OCI-LY7 (cell line): ENCODE measurements around the gene CTBS.

Experiments
- EZH2phosphoT487 ChIP-seq: fragments of 200-600 bp; sonication (generic); IDR thresholded peaks from 2 replicates; pipeline ENCODE4 v1.6.1; 2018; ENCODE audit warnings: low read depth, borderline replicate concordance, mild to moderate bottlenecking, mixed run types, antibody characterized with exemption, low read length, moderate library complexity, mixed read lengths
- TF ChIP-seq, protein P1 (sequence below): fragments of 200-600 bp; sonication (generic); conservative IDR thresholded peaks from 2 replicates; pipeline ENCODE4 v1.5.1; 2014; ENCODE audit warnings: mild to moderate bottlenecking, antibody characterized with exemption, low read length, moderate library complexity, mixed read lengths

DNA sequence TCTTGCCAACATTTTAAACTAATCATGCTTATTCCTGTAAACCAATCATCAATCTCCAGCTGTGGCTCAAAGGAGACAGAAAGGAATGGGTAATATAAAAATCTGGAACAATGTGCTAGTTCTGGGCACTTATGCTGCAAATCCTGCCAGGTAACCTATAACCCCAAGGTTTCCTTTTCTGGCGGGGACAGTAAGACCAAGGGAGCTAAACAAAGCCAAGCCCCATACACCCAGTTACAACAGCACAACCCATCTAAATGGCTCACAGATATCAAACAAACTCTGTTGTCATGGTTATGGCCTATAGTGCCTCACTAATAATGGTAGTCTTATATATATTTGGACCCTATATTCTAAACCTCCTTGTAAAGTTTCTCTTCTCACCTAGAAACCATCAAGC, 36.9 kb upstream of the CTBS start:
- TF ChIP-seq, protein P1, sequence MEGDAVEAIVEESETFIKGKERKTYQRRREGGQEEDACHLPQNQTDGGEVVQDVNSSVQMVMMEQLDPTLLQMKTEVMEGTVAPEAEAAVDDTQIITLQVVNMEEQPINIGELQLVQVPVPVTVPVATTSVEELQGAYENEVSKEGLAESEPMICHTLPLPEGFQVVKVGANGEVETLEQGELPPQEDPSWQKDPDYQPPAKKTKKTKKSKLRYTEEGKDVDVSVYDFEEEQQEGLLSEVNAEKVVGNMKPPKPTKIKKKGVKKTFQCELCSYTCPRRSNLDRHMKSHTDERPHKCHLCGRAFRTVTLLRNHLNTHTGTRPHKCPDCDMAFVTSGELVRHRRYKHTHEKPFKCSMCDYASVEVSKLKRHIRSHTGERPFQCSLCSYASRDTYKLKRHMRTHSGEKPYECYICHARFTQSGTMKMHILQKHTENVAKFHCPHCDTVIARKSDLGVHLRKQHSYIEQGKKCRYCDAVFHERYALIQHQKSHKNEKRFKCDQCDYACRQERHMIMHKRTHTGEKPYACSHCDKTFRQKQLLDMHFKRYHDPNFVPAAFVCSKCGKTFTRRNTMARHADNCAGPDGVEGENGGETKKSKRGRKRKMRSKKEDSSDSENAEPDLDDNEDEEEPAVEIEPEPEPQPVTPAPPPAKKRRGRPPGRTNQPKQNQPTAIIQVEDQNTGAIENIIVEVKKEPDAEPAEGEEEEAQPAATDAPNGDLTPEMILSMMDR: no peak
- TF ChIP-seq EZH2phosphoT487: no peak
